Natural killer cell (primary cell): ENCODE data around the gene PIPOX. TPM values are rescaled to one million over a fixed set of nuclear protein-coding genes. Genes with fewer than 3 reads are reported as not detected.

Experiments used
- ATAC-seq, 3 donors: fragments of 150-1000 bp in 2 of 3; fragments of 200-7000 bp in 1 of 3; cut with Tn5 transposase; 1 replicate in 1 of 3; 2 replicates in 2 of 3; pipeline ENCODE4 v1.10.0; 2021; ENCODE audit warnings: mild to moderate bottlenecking in 2 of 3, moderate library complexity in 2 of 3
- DNase-seq, 2 donors: peaks; one replicate each; pipeline versions ENCODE4 v3.0.0 to v3.0.0-alpha.2; 2013 to 2021; ENCODE audit warnings: mixed read lengths in 1 of 2
- H3K27ac ChIP-seq: one replicate; pipeline ENCODE4 v1.5.1; 2013; ENCODE audit warnings: mild to moderate bottlenecking, low read length
- H3K27me3 ChIP-seq: one replicate; pipeline ENCODE4 v1.6.1; 2013; ENCODE audit warnings: low read length; ENCODE audit not compliant: control insufficient read depth, insufficient read depth
- H3K36me3 ChIP-seq: one replicate; pipeline ENCODE4 v1.6.1; 2013; ENCODE audit warnings: low read length; ENCODE audit not compliant: control insufficient read depth, insufficient read depth
- H3K4me1 ChIP-seq: one replicate; pipeline ENCODE4 v1.6.1; 2013; ENCODE audit warnings: low read length; ENCODE audit not compliant: control insufficient read depth, insufficient read depth
- H3K4me3 ChIP-seq: one replicate; pipeline ENCODE4 v1.5.1; 2013; ENCODE audit warnings: low read length
- H3K9me3 ChIP-seq: one replicate; pipeline ENCODE4 v1.6.1; 2013; ENCODE audit warnings: low read length; ENCODE audit not compliant: control insufficient read depth, insufficient read depth
- H3K27ac Mint-ChIP-seq, 2 donors: one replicate each; pipeline ENCODE4 v1.8.0; 2022; ENCODE audit warnings: mild to moderate bottlenecking in 2 of 2, mixed read lengths in 2 of 2, moderate library complexity in 1 of 2
- H3K27me3 Mint-ChIP-seq, 2 donors: one replicate each; pipeline ENCODE4 v1.8.0; 2022; ENCODE audit warnings: low read depth in 2 of 2, mixed read lengths in 2 of 2
- H3K36me3 Mint-ChIP-seq: one replicate; pipeline ENCODE4 v1.8.0; 2022; ENCODE audit warnings: mixed read lengths
- H3K4me1 Mint-ChIP-seq, 2 donors: one replicate each; pipeline ENCODE4 v1.8.0; 2022; ENCODE audit warnings: mixed read lengths in 2 of 2
- H3K4me3 Mint-ChIP-seq: one replicate; pipeline ENCODE4 v1.8.0; 2022; ENCODE audit warnings: mild to moderate bottlenecking, moderate library complexity, mixed read lengths
- H3K9me3 Mint-ChIP-seq, 2 donors: one replicate each; pipeline ENCODE4 v1.8.0; 2022; ENCODE audit warnings: mixed read lengths in 2 of 2
- CTCF ChIP-seq: fragments of 200-600 bp; IDR thresholded peaks from one replicate; pipeline ENCODE4 v1.8.0; 2022; ENCODE audit warnings: antibody characterized with exemption
- WGBS: methylation state at CpG from one replicate; pipeline ENCODE4 v1.1.7; 2013; ENCODE audit warnings: missing lambda C conversion rate; ENCODE audit not compliant: insufficient coverage; 5-methylcytosine and 5-hydroxymethylcytosine counted together
- intact Hi-C: fragments of 100-400 bp; cut with micrococcal nuclease; formaldehyde crosslinking; loops from one replicate; pipeline ENCODE4 v1.14.2; 2022
- total RNA-seq, 4 donors: library from RNA; stranded (reverse); fragments of 120-200 nt in 1 of 4; gene quantifications; one replicate each; pipeline versions ENCODE4 v1.2.3 to v1.2.4, GENCODE V29; 2013 to 2022

The PIPOX gene
- total RNA-seq, 3 donors from 2014 or later (not counting 1 experiment from before 2014, with no cell fraction given): 3.0 to 5.8 (median 3.4) TPM

GRCh38 chr17:29066047-29066446 is 23.1 kb downstream of the PIPOX start:
- H3K9me3 Mint-ChIP-seq: no peaks in the 10 kb centered on the region
- DNase-seq (no peak), ATAC-seq (no peak)
- no peak overlapping the region for H3K27ac ChIP-seq
- no peak overlapping the region for H3K4me3 Mint-ChIP-seq
- H3K27me3 Mint-ChIP-seq: no peaks in the 10 kb centered on the region
- TF ChIP-seq CTCF: no peak
- intact Hi-C loops: no loop called here
- H3K4me3 ChIP-seq: no peak overlapping the region
- 93% methylated on average over 7 of the region's 7 CpGs for WGBS
- H3K36me3 ChIP-seq: no peaks in the 10 kb centered on the region
- no peaks in the 10 kb centered on the region for H3K36me3 Mint-ChIP-seq
- H3K27ac Mint-ChIP-seq: no peak overlapping the region
- H3K27me3 ChIP-seq: no peaks in the 10 kb centered on the region
- peaks cover 9 to 10% of the 10 kb centered on the region in 2 donors for H3K4me1 Mint-ChIP-seq
- H3K9me3 ChIP-seq: no peaks in the 10 kb centered on the region
- H3K4me1 ChIP-seq: no peaks in the 10 kb centered on the region

GRCh38 chr17:29066606-29067005 is 23.7 kb downstream of the PIPOX start:
- Histone ChIP-seq H3K4me1 (no peaks in the 10 kb centered on the region), H3K4me3 (no peak overlapping the region), H3K9me3 (no peaks in the 10 kb centered on the region), H3K27me3 (no peaks in the 10 kb centered on the region), H3K27ac (no peak overlapping the region), H3K36me3 (no peaks in the 10 kb centered on the region)
- WGBS: 92% methylated on average over 7 of the region's 7 CpGs
- no peak for TF ChIP-seq CTCF
- no peaks in the 10 kb centered on the region for H3K27me3 Mint-ChIP-seq
- H3K27ac Mint-ChIP-seq: no peak overlapping the region
- no peak for ATAC-seq
- H3K4me3 Mint-ChIP-seq: peak overlapping the region; percentile 25
- no peak for DNase-seq
- H3K9me3 Mint-ChIP-seq: no peaks in the 10 kb centered on the region
- H3K36me3 Mint-ChIP-seq: no peaks in the 10 kb centered on the region
- intact Hi-C loops: no loop called here
- peaks cover 9 to 10% of the 10 kb centered on the region in 2 donors for H3K4me1 Mint-ChIP-seq

GRCh38 chr17:29068818-29069217 is 25.9 kb downstream of the PIPOX start:
- Histone ChIP-seq H3K27me3 (no peaks in the 10 kb centered on the region), H3K4me3 (no peak overlapping the region), H3K27ac (no peak overlapping the region), H3K36me3 (no peaks in the 10 kb centered on the region), H3K9me3 (no peaks in the 10 kb centered on the region), H3K4me1 (peaks cover 2% of the 10 kb centered on the region)
- ATAC-seq (no peak), DNase-seq (no peak)
- peaks cover 21 to 24% of the 10 kb centered on the region in 2 donors for H3K4me1 Mint-ChIP-seq
- TF ChIP-seq CTCF: no peak
- no peak overlapping the region for H3K4me3 Mint-ChIP-seq
- H3K9me3 Mint-ChIP-seq: no peaks in the 10 kb centered on the region
- H3K27me3 Mint-ChIP-seq: no peaks in the 10 kb centered on the region
- intact Hi-C loops: no loop called here
- H3K36me3 Mint-ChIP-seq: no peaks in the 10 kb centered on the region
- H3K27ac Mint-ChIP-seq: no peak overlapping the region
- 94% methylated on average over 10 of the region's 10 CpGs for WGBS

- H3K36me3 ChIP-seq: no peaks in the 10 kb centered on the region
- H3K27ac Mint-ChIP-seq: no peak overlapping the region
- no peaks in the 10 kb centered on the region for H3K36me3 Mint-ChIP-seq
- ATAC-seq: no peak
- H3K27me3 ChIP-seq: no peaks in the 10 kb centered on the region
- WGBS: 85% methylated on average over 19 of the region's 19 CpGs
- no peak for DNase-seq
- intact Hi-C loops: no loop called here
- no peak overlapping the region for H3K4me3 ChIP-seq
- no peaks in the 10 kb centered on the region for H3K9me3 ChIP-seq
- peaks cover 10% of the 10 kb centered on the region for H3K4me1 ChIP-seq
- TF ChIP-seq CTCF: no peak
- H3K27me3 Mint-ChIP-seq: no peaks in the 10 kb centered on the region
- H3K9me3 Mint-ChIP-seq: no peaks in the 10 kb centered on the region
- H3K27ac ChIP-seq: no peak overlapping the region
- H3K4me3 Mint-ChIP-seq: no peak overlapping the region
- peaks cover 24 to 32% of the 10 kb centered on the region in 2 donors for H3K4me1 Mint-ChIP-seq
Measured at GRCh38 chr17:29069526-29070041, 26.6 kb downstream of the PIPOX start.
